Activated T-cell treated with anti-CD3 and anti-CD28 coated beads, Interleukin-2, amount 50 U/mL, for 4 hours (primary cell): ENCODE data around the gene SEC16A. TPM values are rescaled to one million over a fixed set of nuclear protein-coding genes. Genes with fewer than 3 reads are reported as not detected.

Experiments used
- ATAC-seq, 2 donors: fragments of 200-7000 bp; cut with Tn5 transposase; one replicate each; pipeline ENCODE4 v1.10.0; 2021
- DNase-seq: peaks from one replicate; pipeline ENCODE4 v3.0.0-alpha.2; 2020
- H3K27me3 Mint-ChIP-seq: one replicate; pipeline ENCODE4 v1.8.0; 2021; ENCODE audit warnings: low read depth, mixed read lengths
- H3K36me3 Mint-ChIP-seq: one replicate; pipeline ENCODE4 v1.8.0; 2022; ENCODE audit warnings: mixed read lengths; ENCODE audit not compliant: insufficient read depth
- H3K4me1 Mint-ChIP-seq: one replicate; pipeline ENCODE4 v1.8.0; 2021; ENCODE audit warnings: low read depth, mixed read lengths
- H3K4me3 Mint-ChIP-seq: one replicate; pipeline ENCODE4 v1.8.0; 2021; ENCODE audit warnings: mild to moderate bottlenecking, moderate library complexity, mixed read lengths
- H3K9me3 Mint-ChIP-seq: one replicate; pipeline ENCODE4 v1.8.0; 2021; ENCODE audit warnings: mixed read lengths
- total RNA-seq, 3 donors: library from RNA; stranded (reverse); gene quantifications; one replicate each; pipeline ENCODE4 v1.2.1, GENCODE V29; 2021

SEC16A gene
- total RNA-seq, 3 donors from 2014 or later, result 76.6 to 84.0 (median 78.9) TPM

- Mint-ChIP-seq H3K4me1 (no peaks in the 10 kb centered on the region), H3K4me3 (no peak overlapping the region)
These were observed 22.0 kb downstream of the SEC16A start for GRCh38 chr9:136460772-136461325.

GRCh38 chr9:136459425-136459824 is 23.4 kb downstream of the SEC16A start:
- ATAC-seq, result no peak
- H3K27me3 Mint-ChIP-seq, result no peaks in the 10 kb centered on the region
- no peaks in the 10 kb centered on the region for H3K9me3 Mint-ChIP-seq
- no peak overlapping the region for H3K4me3 Mint-ChIP-seq
- no peaks in the 10 kb centered on the region for H3K4me1 Mint-ChIP-seq
- no peak for DNase-seq
- peaks cover 46% of the 10 kb centered on the region for H3K36me3 Mint-ChIP-seq

More at GRCh38 chr9:136460772-136461325, 22.0 kb downstream of the SEC16A start:
- Mint-ChIP-seq H3K36me3 (peaks cover 46% of the 10 kb centered on the region), H3K27me3 (no peaks in the 10 kb centered on the region), H3K9me3 (no peaks in the 10 kb centered on the region)
- DNase-seq, result no peak
- no peak for ATAC-seq

GRCh38 chr9:136457326-136457725 is 25.5 kb downstream of the SEC16A start:
- H3K9me3 Mint-ChIP-seq, result no peaks in the 10 kb centered on the region
- peaks cover 47% of the 10 kb centered on the region for H3K36me3 Mint-ChIP-seq
- DNase-seq (no peak), ATAC-seq (no peak)
- H3K4me3 Mint-ChIP-seq, result no peak overlapping the region
- no peaks in the 10 kb centered on the region for H3K27me3 Mint-ChIP-seq
- H3K4me1 Mint-ChIP-seq, result no peaks in the 10 kb centered on the region

GRCh38 chr9:136456258-136456657 is 26.6 kb downstream of the SEC16A start:
- Mint-ChIP-seq H3K4me1 (no peaks in the 10 kb centered on the region), H3K9me3 (no peaks in the 10 kb centered on the region), H3K4me3 (no peak overlapping the region), H3K27me3 (no peaks in the 10 kb centered on the region), H3K36me3 (peaks cover 44% of the 10 kb centered on the region)
- ATAC-seq, result no peak
- no peak for DNase-seq

GRCh38 chr9:136455043-136456002 is 27.5 kb downstream of the SEC16A start:
- H3K9me3 Mint-ChIP-seq, result no peaks in the 10 kb centered on the region
- ATAC-seq (no peak), DNase-seq (no peak)
- no peaks in the 10 kb centered on the region for H3K27me3 Mint-ChIP-seq
- no peak overlapping the region for H3K4me3 Mint-ChIP-seq
- H3K4me1 Mint-ChIP-seq, result no peaks in the 10 kb centered on the region
- peaks cover 40% of the 10 kb centered on the region for H3K36me3 Mint-ChIP-seq

- Mint-ChIP-seq H3K9me3 (no peaks in the 10 kb centered on the region), H3K4me3 (no peak overlapping the region), H3K27me3 (no peaks in the 10 kb centered on the region), H3K36me3 (peaks cover 38% of the 10 kb centered on the region), H3K4me1 (no peaks in the 10 kb centered on the region)
- no peak for DNase-seq
- no peak for ATAC-seq
These were observed 28.6 kb downstream of the SEC16A start for GRCh38 chr9:136454026-136454796.

- Mint-ChIP-seq H3K27me3 (no peaks in the 10 kb centered on the region), H3K4me3 (no peak overlapping the region), H3K36me3 (peaks cover 33% of the 10 kb centered on the region), H3K4me1 (no peaks in the 10 kb centered on the region), H3K9me3 (no peaks in the 10 kb centered on the region)
- DNase-seq (no peak), ATAC-seq (no peak)
These were observed 29.5 kb downstream of the SEC16A start for GRCh38 chr9:136453326-136453725.

GRCh38 chr9:136451221-136451877 is 31.5 kb downstream of the SEC16A start:
- Mint-ChIP-seq H3K4me3 (no peak overlapping the region), H3K9me3 (no peaks in the 10 kb centered on the region), H3K36me3 (peaks cover 43% of the 10 kb centered on the region), H3K27me3 (no peaks in the 10 kb centered on the region), H3K4me1 (no peaks in the 10 kb centered on the region)
- DNase-seq, result no peak
- no peak for ATAC-seq

GRCh38 chr9:136448655-136449054 is 34.2 kb downstream of the SEC16A start:
- Mint-ChIP-seq H3K4me1 (no peaks in the 10 kb centered on the region), H3K36me3 (peaks cover 32% of the 10 kb centered on the region), H3K27me3 (no peaks in the 10 kb centered on the region), H3K4me3 (no peak overlapping the region), H3K9me3 (no peaks in the 10 kb centered on the region)
- DNase-seq (no peak), ATAC-seq (no peak)

GRCh38 chr9:136447173-136447778 is 35.6 kb downstream of the SEC16A start:
- ATAC-seq (no peak), DNase-seq (no peak)
- Mint-ChIP-seq H3K27me3 (no peaks in the 10 kb centered on the region), H3K4me1 (no peaks in the 10 kb centered on the region), H3K9me3 (no peaks in the 10 kb centered on the region), H3K36me3 (peaks cover 33% of the 10 kb centered on the region), H3K4me3 (no peak overlapping the region)

GRCh38 chr9:136445799-136446198 is 37.0 kb downstream of the SEC16A start:
- no peak for DNase-seq
- Mint-ChIP-seq H3K36me3 (peaks cover 37% of the 10 kb centered on the region), H3K9me3 (no peaks in the 10 kb centered on the region), H3K27me3 (no peaks in the 10 kb centered on the region), H3K4me1 (no peaks in the 10 kb centered on the region), H3K4me3 (no peak overlapping the region)
- ATAC-seq, result no peak

GRCh38 chr9:136444102-136444501 is 38.7 kb downstream of the SEC16A start:
- Mint-ChIP-seq H3K4me1 (no peaks in the 10 kb centered on the region), H3K9me3 (no peaks in the 10 kb centered on the region), H3K4me3 (no peak overlapping the region), H3K27me3 (no peaks in the 10 kb centered on the region), H3K36me3 (peaks cover 32% of the 10 kb centered on the region)
- DNase-seq, result no peak
- no peak for ATAC-seq

- H3K4me1 Mint-ChIP-seq, result no peaks in the 10 kb centered on the region
These were observed 39.2 kb downstream of the SEC16A start for GRCh38 chr9:136443687-136444086.

GRCh38 chr9:136443087-136443486 is 39.8 kb downstream of the SEC16A start:
- DNase-seq, result no peak
- no peak overlapping the region for H3K4me3 Mint-ChIP-seq
- no peak for ATAC-seq
- no peaks in the 10 kb centered on the region for H3K9me3 Mint-ChIP-seq
- peaks cover 4% of the 10 kb centered on the region for H3K4me1 Mint-ChIP-seq
- H3K27me3 Mint-ChIP-seq, result no peaks in the 10 kb centered on the region
- H3K36me3 Mint-ChIP-seq, result peaks cover 32% of the 10 kb centered on the region

More at GRCh38 chr9:136443687-136444086, 39.2 kb downstream of the SEC16A start:
- no peaks in the 10 kb centered on the region for H3K27me3 Mint-ChIP-seq
- DNase-seq, result no peak
- no peak overlapping the region for H3K4me3 Mint-ChIP-seq
- peaks cover 32% of the 10 kb centered on the region for H3K36me3 Mint-ChIP-seq
- ATAC-seq, result no peak
- no peaks in the 10 kb centered on the region for H3K9me3 Mint-ChIP-seq
